Right renal cortex interstitium (tissue), 3 donors: ENCODE measurements around the gene MRFAP1L1. TPM values are rescaled to one million over a fixed set of nuclear protein-coding genes. Genes with fewer than 3 reads are reported as not detected.
"Not testable (repeated sequence)": the region's sequence is repeated elsewhere in the genome, so short reads cannot be mapped to it uniquely, and the experiment has no call there.

ENCODE experiments used
- DNase-seq, 3 donors: peaks; one replicate each; pipeline ENCODE4 v3.0.0-alpha.2; 2013; ENCODE audit warnings: low read depth in 3 of 3, low spot score in 2 of 3
- polyA plus RNA-seq, 3 donors: library from polyadenylated mRNA; unstranded; fragments of 120-200 nt; gene quantifications; one replicate each; pipeline ENCODE4 v1.2.1, GENCODE V29; 2013; ENCODE audit not compliant: insufficient read length in 3 of 3

Gene MRFAP1L1
- polyA plus RNA-seq, result 100 to 1,000 TPM; 147 to 161 (median 159) TPM

DNA sequence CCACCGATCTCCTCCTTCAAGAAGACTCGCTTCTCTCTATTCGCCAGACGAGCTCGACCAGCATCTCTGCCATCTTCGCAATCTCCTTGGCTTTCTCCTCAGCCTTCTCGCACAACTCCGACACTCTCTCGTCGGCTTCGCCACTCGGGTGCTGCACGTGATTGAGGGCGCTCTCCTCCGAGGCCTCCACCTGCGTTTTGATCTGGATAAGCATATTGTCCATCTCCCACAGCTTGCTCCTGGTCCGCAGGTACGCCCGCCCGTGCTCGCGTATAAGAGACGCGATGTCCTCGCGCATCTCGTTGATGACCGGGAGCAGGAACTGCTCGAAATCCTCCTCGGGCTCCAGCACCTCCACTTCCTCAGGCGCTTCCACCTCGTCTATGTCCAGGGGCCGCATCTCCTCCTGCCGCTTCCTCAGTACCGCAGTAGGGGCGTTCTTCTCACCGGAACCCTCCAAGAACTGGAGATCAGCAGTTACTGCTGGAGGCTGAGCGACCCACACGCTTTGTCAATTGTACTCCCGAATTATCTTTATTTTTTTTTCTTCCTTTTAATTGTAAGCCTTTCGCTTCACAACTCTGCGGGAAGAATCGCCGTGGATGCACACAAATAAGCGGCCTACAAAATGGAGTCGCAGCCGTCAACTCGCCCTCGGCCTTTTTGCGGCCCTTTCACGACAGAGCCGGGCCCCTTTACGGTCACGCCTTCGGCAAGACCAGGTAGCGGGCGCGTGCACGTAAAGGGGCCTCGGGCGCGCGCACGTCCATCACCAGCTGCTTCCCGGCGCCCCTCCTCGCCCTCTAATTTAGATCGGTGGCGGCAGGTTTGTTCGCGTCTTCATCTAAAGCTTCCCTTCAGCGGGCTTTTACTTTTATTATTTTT is at the start of gene MRFAP1L1:
Gene MRFAP1L1 (minus strand): TSS at position 636 of the 885 bp plus-strand sequence. CDS start 236 bp downstream, at position 400.
- peak; percentile 89 to 95 (median 91) for DNase-seq

DNA sequence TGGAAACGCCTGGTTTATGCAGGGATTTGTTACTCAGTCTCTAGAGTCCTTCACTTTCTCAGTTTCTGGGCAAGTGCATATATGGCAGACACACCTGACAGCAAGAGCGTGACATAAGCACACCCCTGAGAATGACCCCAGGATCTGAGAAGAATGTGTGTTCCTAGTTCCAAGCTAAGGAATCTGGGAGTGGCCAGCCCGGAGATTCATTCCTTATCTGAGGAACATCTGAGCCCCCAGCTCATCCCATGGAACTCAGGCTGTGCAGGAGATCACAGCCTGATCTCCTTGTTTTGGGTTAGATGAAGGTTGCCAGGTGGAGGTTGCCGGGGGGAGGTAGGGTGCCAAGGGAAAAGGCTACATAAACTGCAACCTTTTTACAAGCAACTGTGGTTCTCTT is 49.1 kb upstream of the MRFAP1L1 start:
- no peak for DNase-seq

DNA sequence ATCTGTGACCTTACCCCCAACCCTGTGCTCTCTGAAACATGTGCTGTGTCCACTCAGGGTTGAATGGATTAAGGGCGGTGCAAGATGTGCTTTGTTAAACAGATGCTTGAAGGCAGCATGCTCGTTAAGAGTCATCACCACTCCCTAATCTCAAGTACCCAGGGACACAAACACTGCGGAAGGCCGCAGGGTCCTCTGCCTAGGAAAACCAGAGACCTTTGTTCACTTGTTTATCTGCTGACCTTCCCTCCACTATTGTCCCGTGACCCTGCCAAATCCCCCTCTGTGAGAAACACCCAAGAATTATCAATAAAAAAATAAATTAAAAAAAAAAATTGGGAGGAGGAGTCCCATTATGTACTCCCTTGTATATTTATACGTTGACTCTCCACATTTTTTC is 46.7 kb upstream of the MRFAP1L1 start:
- DNase-seq, result not testable (repeated sequence)

DNA sequence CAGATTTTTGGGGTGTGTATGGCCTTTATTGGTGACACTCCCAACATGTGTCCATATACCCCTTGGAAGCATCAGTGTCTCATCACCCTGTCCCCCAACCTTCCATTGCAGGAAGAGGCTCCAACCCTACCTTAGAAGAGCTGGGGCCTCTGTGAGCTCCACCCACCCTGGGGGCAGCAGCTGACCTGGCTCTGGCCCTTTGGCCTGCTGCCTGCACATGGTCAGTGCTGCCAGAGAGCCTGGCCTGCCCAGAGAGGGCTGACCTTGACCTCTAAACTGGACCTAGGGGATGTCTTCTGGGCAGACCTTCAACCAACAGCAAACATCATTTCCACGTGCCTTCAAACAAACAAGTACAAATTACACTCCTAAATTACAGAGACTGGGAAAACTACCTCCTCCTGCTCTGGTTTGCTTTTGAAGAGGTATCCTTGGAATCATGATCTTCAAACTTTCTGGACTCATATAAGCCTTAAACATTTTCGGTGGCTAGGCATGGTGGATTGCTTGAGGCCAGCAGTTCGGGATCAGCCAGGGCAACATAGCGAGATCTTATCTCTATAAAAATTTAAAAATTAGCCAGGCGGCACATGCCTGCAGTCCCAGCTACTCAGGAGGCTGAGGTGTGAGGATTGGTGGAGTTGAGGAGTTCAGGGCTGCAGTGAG is 45.6 kb upstream of the MRFAP1L1 start:
- no peak for DNase-seq

DNA sequence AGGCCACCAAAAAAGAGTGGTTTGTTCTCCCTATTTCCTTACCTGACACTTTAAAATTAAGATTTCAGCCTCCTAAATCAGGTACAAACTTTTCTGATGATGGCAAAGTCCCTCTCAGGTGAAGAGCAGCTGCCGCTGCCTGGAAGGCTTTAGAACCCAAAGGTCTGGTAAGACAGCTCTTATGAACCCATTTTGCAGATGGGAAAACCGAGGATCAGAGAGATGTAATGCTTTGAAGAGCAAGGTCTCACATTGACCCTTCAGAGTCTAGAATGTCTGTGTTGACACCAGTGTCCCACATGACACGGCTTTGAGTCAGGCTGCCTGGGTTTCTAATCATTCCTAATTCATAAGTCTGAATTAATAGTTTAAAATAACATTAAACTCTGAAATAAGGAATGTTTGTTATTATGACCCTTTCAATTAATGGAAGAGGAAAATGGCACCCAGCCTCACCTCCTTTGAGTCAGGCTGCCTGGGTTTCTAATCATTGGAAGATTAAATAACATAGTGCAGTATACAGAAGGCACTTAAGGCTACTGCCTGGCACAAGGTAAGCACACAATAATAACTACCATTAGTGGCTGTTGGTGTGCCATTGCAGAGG is 44.9 kb upstream of the MRFAP1L1 start:
- DNase-seq, result no peak

DNA sequence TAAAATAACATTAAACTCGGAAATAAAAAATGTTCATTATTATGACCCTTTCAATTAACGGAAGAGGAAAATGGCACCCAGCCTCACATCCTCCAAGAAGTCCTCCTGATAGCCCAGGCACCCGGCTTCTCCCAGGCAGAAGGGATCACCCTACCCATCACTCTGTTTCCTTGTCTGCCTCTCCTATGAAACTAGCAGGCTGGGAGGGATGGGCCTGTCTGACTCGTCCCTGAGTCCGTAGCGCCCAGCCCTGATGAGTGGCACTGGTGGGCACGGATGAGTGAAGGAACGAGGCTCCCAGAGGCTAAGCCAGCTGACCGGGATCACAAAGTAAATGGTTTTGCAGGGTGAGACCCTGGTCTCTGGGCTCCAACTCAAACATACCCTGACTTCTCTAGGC is 44.2 kb upstream of the MRFAP1L1 start:
- no peak for DNase-seq

DNA sequence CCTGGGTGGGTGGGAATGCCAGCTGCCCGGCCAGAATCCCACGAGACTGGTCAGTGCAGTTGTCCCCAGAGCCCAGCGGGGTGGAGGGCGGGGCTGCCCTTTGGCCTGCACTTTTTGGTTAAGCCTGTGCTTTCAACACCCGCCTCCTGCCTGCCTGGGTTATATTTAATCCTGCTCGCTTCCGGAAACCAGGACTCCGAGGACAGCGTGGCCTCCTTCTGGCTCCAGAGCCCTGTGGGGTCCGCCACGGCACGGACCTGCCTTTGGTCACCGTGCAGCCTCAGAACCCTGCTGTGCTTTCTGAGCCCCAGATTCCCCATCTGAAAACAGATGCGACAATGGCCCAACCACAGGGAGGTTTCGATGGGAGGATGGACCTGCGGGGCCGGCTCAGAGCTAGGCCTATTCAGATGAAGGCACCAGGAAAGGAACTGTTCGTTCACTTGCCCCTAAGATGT is 43.5 kb upstream of the MRFAP1L1 start:
- no peak for DNase-seq

DNA sequence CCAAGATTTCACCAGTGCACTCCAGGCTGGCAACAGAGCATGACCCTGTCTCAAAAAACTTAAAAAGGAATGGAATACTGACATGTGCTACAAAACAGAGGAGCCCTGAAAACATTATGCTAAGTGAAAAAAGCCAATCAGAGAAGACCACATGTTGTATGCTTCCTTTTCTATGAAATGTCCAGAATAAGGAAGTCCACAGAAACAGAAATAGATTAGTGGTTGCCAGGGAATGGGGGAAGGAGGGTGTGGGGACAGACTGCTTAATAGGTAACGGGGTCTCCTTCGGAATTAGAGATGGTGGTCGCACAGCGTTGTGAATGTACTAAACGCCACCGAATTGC is 42.8 kb upstream of the MRFAP1L1 start:
- DNase-seq, result no peak

DNA sequence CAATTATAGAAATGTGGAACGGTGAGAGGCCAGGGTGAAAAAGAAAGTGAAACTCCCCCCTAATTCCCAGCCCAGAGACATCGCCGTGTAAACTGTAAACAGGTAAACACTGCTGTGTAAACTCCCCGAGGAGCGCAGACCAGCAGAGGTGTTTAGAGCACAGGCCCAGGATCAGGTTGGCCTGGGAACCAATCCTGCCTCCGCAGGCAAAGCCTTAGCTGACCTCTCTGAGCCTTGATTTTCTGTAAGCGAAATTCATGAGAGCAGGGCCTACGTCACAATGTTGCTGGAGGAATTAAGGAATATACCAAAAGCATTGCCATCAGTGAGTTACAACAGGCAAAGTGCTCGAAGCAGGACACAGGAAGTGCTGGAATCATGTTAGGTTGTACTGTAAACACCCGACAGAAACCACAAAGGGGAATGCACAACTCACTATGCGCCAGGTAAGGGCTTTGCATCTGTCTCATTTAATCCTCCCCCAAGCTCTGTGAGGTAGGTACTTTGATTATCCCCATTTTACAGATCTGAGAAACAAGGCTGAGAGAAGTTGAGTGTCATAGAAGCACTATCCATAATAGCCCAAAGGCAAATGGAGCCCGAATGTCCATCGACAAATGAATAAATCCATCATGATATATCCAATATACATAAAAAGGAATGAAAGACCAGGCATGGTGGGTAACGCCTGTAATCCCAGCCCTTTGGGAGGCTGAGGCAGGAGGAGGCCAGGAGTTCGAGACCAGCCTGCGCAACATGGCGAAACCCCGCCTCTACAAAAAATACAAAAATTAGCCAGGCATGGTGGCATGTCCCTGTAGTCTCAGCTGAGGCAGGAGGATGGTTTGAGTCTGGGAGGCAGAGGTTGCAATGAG is 42.2 kb upstream of the MRFAP1L1 start:
- no peak for DNase-seq

DNA sequence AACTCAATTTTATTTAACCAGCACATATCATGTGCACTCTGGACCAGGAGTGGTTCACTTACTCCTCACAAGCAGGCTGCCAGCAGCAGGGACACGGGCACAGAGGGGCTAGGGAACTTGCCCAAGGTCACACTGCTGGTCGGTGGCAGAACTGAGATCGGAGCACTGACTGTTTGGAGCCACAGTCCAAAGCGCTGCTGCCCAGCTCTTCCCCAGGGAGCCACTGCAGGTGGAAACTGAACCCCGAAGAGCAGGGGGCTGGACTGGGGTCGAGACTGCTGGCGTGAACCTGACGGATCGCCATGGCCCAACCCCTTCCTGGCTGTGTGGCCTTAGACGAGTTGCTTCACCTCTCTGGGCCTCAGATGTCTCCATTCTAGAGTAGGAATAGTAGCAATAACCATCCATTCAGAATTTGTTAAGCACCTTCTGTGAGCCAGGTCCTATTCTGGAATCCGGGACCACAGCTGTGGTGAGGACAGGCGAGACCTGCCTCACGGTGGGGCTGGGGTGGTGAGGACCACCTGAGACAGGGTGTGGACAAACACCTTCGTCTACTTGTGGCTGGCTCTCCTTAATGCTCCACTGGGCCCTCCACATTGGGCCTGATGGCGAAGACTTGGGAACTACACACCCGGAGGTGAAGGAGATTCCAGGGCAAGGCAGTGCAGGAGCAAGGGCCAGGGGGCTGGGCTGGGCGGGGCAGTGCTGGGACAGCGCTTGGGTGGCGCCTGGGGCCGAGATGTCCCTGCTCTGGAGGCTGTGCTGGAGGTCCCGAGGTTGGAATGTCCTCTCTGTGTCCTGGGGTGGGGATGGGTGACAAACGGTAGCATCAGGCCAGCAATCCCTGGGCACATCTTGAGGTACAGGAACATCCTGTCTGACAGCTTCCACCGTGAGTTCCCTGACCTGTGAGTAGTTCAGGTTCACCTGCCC is 40.9 kb upstream of the MRFAP1L1 start:
- DNase-seq, result no peak

DNA sequence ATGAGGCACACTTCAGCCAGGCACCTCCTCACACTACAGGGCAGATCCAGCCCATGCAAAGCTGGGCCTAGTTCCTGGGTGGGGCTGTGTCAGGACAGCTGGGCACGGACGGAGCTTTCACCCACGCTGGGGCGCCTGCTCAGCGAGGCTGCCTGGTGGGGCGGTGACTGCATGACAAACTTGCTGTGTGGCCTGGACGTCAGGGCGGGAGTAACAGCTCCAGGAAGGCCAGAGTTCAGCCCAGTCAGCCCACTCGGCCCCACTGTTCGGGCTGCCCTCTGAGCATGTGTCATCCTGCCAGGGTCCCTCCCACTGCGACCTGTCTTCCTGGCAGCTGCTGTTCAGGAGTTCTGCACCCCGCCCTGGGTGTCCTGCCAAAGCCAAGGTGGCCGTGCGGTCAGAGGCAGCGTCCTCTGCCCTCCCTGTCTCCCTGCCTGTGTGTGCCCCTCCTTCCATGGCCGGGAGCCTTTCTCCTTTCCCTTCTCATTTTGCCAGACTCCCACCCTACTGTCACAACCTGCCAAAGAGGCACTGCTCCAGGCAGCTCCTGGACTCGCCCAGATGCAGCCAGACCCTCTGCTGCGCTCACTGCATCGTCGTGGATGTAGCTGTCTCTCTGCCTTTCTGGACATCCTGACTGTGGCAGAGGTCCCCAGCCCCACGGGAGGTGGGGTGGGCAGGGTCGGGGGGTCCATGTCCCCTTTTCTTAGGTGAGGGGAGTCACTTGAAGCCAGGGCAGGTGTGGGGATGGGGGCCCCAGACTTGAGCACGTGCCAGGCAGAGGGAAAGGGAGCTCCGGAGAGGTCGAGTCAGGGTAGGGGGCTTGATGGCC is 39.9 kb upstream of the MRFAP1L1 start:
- DNase-seq, result no peak

DNA sequence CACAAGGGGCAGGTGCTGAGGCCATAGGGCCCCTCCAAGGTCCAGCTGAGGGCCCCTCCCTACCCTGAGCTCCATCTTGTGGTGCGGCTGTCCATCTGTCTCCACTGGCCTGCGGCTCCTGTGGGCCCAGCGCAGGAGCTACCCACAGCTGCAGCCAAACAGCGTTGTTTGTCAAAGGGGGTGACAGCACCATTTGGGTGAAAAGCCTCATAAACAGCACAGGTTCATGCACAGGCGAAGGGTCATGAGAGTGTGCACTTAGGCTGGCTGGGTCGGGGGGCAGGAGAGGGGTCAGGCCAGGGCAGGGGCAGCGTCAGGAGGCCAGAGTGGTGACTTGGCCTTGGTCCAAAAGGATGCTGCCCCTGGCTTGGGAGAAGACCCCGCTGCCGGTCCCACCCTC is 38.6 kb upstream of the MRFAP1L1 start:
- DNase-seq, result no peak

DNA sequence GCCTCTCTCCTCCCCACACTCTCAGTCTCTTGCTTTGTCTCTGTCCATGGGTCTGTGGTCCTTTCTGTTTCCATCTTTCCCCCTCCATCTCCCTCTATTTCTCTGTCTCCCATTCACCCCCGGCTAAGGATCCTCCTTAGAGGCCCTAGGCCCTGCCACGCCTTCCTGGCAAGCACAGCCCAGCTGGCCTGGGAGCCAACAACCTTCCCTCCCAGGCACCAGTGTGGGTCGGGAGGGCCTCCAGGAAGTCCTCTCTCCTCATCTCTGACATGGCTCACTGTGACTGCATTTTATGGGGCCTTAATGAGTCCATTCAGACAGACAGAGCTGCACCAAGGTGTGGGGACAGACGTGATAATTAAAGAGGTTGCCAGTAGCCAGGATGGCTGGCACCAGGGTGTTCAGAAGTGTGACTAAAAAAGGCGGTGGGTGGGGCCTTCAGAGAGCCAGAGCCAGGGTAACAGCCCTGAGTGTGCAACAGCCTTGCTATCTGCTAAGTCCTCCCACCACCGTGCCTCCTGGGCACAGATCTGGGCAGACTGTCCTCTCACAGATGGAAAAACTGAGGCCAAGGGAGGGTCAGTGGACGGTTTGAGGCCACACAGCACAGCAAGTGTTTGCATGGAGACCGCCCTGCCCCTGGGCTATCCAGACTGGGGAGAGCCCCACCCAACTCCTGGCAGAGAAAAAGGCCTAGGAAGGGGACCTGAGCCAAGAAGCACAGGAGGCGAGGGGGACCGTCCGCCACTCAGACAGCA is 37.8 kb upstream of the MRFAP1L1 start:
- no peak for DNase-seq

DNA sequence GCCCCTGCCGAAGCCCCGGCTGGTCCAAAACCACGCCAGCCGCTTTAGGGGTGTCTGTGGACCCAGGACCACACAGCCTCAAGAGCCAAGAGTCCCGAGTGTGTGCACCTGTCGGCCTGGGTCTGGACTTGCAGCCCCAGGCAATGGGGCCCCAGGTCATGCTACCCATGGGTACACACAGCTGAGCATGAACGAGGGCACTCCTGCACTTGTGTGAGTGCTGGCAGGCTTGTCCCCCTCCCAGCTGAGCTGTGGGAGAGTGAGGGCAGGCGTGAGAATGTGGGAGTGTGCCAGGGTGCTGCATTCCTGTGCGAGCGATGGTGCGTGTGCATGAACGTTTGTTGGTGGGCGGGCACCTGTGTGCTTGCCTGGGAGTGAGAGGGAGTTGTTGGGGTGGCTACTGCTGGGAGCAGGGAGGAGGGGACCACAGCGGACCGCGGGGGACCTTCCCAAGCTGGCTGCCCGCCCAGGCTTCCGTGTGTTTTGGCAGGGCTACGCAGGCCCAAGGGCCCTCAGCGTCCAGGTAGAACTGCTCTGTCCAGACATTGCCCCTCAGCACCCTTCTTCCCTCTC is 37.1 kb upstream of the MRFAP1L1 start:
- DNase-seq, result peak; percentile 23 to 62 (median 49)

DNA sequence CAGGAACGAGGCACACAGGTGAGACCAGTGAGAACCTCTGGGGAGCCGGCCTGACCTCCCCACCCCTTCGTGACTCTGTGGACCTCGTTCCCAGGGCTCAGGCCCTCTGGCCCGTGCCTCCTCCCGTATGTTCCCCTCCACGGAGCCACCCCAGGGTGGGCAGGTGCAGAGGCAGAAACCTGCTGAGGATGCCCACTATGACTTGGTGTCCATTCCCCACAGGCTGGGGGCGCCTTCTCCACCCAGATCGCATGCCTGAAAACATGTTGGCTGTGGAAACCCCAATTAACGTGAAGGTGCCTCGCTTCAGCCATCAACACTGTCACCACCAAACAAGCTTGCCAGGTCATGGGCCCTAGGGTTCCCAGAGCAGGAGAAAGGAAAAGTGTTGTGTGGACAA is 33.3 kb upstream of the MRFAP1L1 start:
- DNase-seq, result no peak

DNA sequence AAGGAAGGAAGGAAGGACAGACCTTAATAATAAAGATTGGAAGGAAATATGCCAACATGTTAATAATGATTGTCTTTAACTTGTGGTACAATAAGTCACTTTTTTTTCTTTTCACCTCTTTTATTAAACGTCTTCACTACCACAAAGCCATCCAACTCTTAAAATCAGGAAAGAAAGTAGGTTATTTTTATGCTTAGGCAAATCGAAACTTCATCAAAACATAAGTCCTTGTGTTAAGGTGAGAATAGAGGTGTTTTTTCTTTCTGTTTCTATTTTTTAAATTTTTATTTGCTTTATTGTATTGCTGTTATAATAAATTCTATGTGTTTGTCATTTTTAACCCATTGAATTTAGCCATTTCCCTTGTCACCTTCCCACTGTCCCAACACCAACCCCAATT is 32.8 kb upstream of the MRFAP1L1 start:
- DNase-seq, result no peak

DNA sequence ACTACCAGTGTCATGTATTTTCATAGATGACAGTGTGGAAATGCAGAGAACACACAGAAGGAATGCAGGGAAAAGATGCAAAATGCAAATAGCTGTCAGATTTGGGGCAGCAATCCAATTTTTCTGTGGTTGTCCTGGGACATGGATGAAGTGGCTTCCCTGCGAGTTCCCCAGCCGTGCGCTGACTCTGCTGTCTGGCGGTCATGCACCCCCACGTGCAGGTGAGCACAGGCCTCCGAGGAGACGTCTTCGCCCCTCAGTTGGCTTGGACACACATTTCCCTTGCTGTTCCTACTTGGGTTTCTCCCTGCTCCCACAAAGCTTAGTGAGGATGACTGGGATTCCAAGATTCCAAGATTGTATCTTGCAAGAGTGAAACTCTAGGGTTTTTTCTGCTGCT is 30.7 kb upstream of the MRFAP1L1 start:
- DNase-seq, result no peak

DNA sequence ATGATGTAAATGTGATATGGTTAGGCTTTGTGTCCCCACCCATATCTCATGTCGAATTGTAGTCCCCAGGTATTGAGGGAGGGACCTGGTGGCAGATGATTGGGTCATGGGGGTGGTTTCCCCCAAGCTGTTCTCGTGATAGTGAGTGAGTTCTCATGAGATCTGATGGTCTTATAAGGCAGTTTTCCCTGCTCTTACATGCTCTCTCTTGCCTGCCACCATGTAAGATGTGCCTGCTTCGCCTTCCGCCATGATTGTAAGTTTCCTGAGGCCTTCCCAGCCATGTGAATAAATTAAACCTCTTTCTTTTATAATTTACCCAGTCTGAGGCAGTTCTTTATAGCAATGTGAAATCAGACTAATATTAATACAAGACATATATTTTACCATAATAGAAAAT is 30.3 kb upstream of the MRFAP1L1 start:
- DNase-seq, result no peak
